H7 (cell line): ENCODE data around the gene ZCCHC14. TPM values are rescaled to one million over a fixed set of nuclear protein-coding genes. Genes with fewer than 3 reads are reported as not detected.
"Not testable (repeated sequence)": the region's sequence is repeated elsewhere in the genome, so short reads cannot be mapped to it uniquely, and the experiment has no call there.

Source experiments
- DNase-seq: peaks from one replicate; pipeline ENCODE4 v3.0.0; 2012
- H3K27me3 ChIP-seq: 2 replicates; pipeline ENCODE4 v1.6.0; 2011; ENCODE audit warnings: mild to moderate bottlenecking, low read length; ENCODE audit not compliant: control insufficient read depth, insufficient read depth
- H3K36me3 ChIP-seq: replicated peaks from 2 replicates; pipeline ENCODE4 v1.5.1; 2011; ENCODE audit warnings: low read length; ENCODE audit not compliant: control insufficient read depth, insufficient read depth
- H3K4me3 ChIP-seq: 2 replicates; pipeline ENCODE4 v1.5.1; 2011; ENCODE audit warnings: low read depth, mild to moderate bottlenecking, control low read depth, low read length, moderate library complexity; ENCODE audit not compliant: insufficient read depth
- total RNA-seq: library from RNA; depleted of rRNA; stranded (reverse); fragments of >200 nt; shearing (Covaris generic); gene quantifications from 2 replicates; pipeline ENCODE4 v1.2.3, GENCODE V29; 2014

Gene ZCCHC14
- total RNA-seq, 1 experiment from 2014 or later = 13.3 TPM

GRCh38 chr16:87515475-87516330, 22.9 kb upstream of the ZCCHC14 start:
- H3K27me3 ChIP-seq = no peaks in the 10 kb centered on the region
- H3K36me3 ChIP-seq = no peaks in the 10 kb centered on the region
- H3K4me3 ChIP-seq = no peak overlapping the region
- no peak for DNase-seq

GRCh38 chr16:87509778-87510177, 17.0 kb upstream of the ZCCHC14 start:
- H3K36me3 ChIP-seq, DNase-seq, H3K27me3 ChIP-seq, H3K4me3 ChIP-seq: not testable (repeated sequence)

GRCh38 chr16:87507351-87508069, 14.7 kb upstream of the ZCCHC14 start:
- Histone ChIP-seq H3K36me3 (no peaks in the 10 kb centered on the region), H3K27me3 (no peaks in the 10 kb centered on the region), H3K4me3 (no peak overlapping the region)
- no peak for DNase-seq

- DNase-seq = no peak
- Histone ChIP-seq H3K4me3 (no peak overlapping the region), H3K36me3 (no peaks in the 10 kb centered on the region), H3K27me3 (no peaks in the 10 kb centered on the region)
These were observed 13.9 kb upstream of the ZCCHC14 start for GRCh38 chr16:87506423-87507350.

- no peak for DNase-seq
- Histone ChIP-seq H3K27me3 (no peaks in the 10 kb centered on the region), H3K36me3 (no peaks in the 10 kb centered on the region), H3K4me3 (no peak overlapping the region)
These were observed 13.0 kb upstream of the ZCCHC14 start for GRCh38 chr16:87505834-87506233.

- not testable (repeated sequence) for DNase-seq, H3K36me3 ChIP-seq, H3K27me3 ChIP-seq, H3K4me3 ChIP-seq
These were observed 10.6 kb upstream of the ZCCHC14 start for GRCh38 chr16:87503232-87503937.

GRCh38 chr16:87502308-87502969, 9.6 kb upstream of the ZCCHC14 start:
- DNase-seq = no peak
- Histone ChIP-seq H3K4me3 (no peak overlapping the region), H3K36me3 (no peaks in the 10 kb centered on the region), H3K27me3 (no peaks in the 10 kb centered on the region)

- no peak for DNase-seq
- H3K27me3 ChIP-seq = no peaks in the 10 kb centered on the region
- H3K36me3 ChIP-seq = no peaks in the 10 kb centered on the region
- no peak overlapping the region for H3K4me3 ChIP-seq
These were observed 8.3 kb upstream of the ZCCHC14 start for GRCh38 chr16:87501117-87501516.

- Histone ChIP-seq H3K27me3 (no peaks in the 10 kb centered on the region), H3K36me3 (no peaks in the 10 kb centered on the region), H3K4me3 (no peak overlapping the region)
- DNase-seq = no peak
These were observed 6.3 kb upstream of the ZCCHC14 start for GRCh38 chr16:87499189-87499486.

- no peaks in the 10 kb centered on the region for H3K27me3 ChIP-seq
- DNase-seq = no peak
These were observed 5.7 kb upstream of the ZCCHC14 start for GRCh38 chr16:87498324-87499188.

GRCh38 chr16:87497767-87498290, 5.0 kb upstream of the ZCCHC14 start:
- not testable (repeated sequence) for DNase-seq, H3K27me3 ChIP-seq, H3K4me3 ChIP-seq, H3K36me3 ChIP-seq

More at GRCh38 chr16:87498324-87499188, 5.7 kb upstream of the ZCCHC14 start:
- Histone ChIP-seq H3K36me3 (no peaks in the 10 kb centered on the region), H3K4me3 (no peak overlapping the region)

GRCh38 chr16:87497023-87497766, 4.4 kb upstream of the ZCCHC14 start:
- H3K36me3 ChIP-seq, H3K27me3 ChIP-seq, DNase-seq, H3K4me3 ChIP-seq: not testable (repeated sequence)
